Measurements from ENCODE around the gene RGMA. TPM values are rescaled to one million over a fixed set of nuclear protein-coding genes. Genes with fewer than 3 reads are reported as not detected.

Gene RGMA
- polyA plus RNA-seq, 4 donors: 1.1 to 15.2 (median 2.1) TPM; not detected in 1

- FAIRE-seq (no peak), DNase-seq (no peak)
- Histone ChIP-seq H3K27me3 (ENCODE audit: control insufficient read depth in 3 of 3, insufficient read depth in 3 of 3, low read length in 3 of 3) (peaks cover 0 to 40% (median 19%) of the 10 kb centered on the region in 3 donors), H3K27ac (ENCODE audit: low read depth in 1 of 3, low read length in 2 of 3) (no peak overlapping the region), H3K9me3 (ENCODE audit: control insufficient read depth in 2 of 2, insufficient read depth in 1 of 2, low read depth in 1 of 2, low read length in 1 of 2) (no peaks in the 10 kb centered on the region), H3K36me3 (ENCODE audit: control insufficient read depth in 3 of 3, insufficient read depth in 2 of 3, low read depth in 1 of 3, low read length in 3 of 3) (peaks cover 0 to 5% (median 0%) of the 10 kb centered on the region in 3 donors), H3K4me3 (ENCODE audit: low read depth in 1 of 3, low read length in 3 of 3) (no peak overlapping the region), H3K4me1 (ENCODE audit: control insufficient read depth in 3 of 3, insufficient read depth in 2 of 3, low read depth in 1 of 3, low read length in 2 of 3) (peaks cover 0 to 4% (median 0%) of the 10 kb centered on the region in 3 donors)
- 95 to 97% (median 96%) methylated on average over 6 of the region's 6 CpGs for WGBS, 3 donors
Observed at GRCh38 chr15:93068581-93069199, 20.3 kb downstream of the RGMA start.

GRCh38 chr15:93067649-93068085 is 21.3 kb downstream of the RGMA start:
- DNase-seq (no peak), FAIRE-seq (no peak)
- Histone ChIP-seq H3K36me3 (ENCODE audit: control insufficient read depth in 3 of 3, insufficient read depth in 2 of 3, low read depth in 1 of 3, low read length in 3 of 3) (peaks cover 0 to 5% (median 0%) of the 10 kb centered on the region in 3 donors), H3K9me3 (ENCODE audit: control insufficient read depth in 2 of 2, insufficient read depth in 1 of 2, low read depth in 1 of 2, low read length in 1 of 2) (no peaks in the 10 kb centered on the region), H3K27me3 (ENCODE audit: control insufficient read depth in 3 of 3, insufficient read depth in 3 of 3, low read length in 3 of 3) (peaks cover 0 to 32% (median 11%) of the 10 kb centered on the region in 3 donors), H3K4me1 (ENCODE audit: control insufficient read depth in 3 of 3, insufficient read depth in 2 of 3, low read depth in 1 of 3, low read length in 2 of 3) (peaks cover 0 to 2% (median 0%) of the 10 kb centered on the region in 3 donors), H3K4me3 (ENCODE audit: low read depth in 1 of 3, low read length in 3 of 3) (no peak overlapping the region), H3K27ac (ENCODE audit: low read depth in 1 of 3, low read length in 2 of 3) (no peak overlapping the region)
- WGBS, 3 donors: 79 to 93% (median 83%) methylated on average over 4 of the region's 4 CpGs

- Histone ChIP-seq H3K27me3 (ENCODE audit: control insufficient read depth in 3 of 3, insufficient read depth in 3 of 3, low read length in 3 of 3) (peaks cover 0 to 26% (median 9%) of the 10 kb centered on the region in 3 donors), H3K36me3 (ENCODE audit: control insufficient read depth in 3 of 3, insufficient read depth in 2 of 3, low read depth in 1 of 3, low read length in 3 of 3) (peaks cover 0 to 5% (median 0%) of the 10 kb centered on the region in 3 donors), H3K4me3 (ENCODE audit: low read depth in 1 of 3, low read length in 3 of 3) (no peak overlapping the region), H3K9me3 (ENCODE audit: control insufficient read depth in 2 of 2, insufficient read depth in 1 of 2, low read depth in 1 of 2, low read length in 1 of 2) (no peaks in the 10 kb centered on the region), H3K4me1 (ENCODE audit: control insufficient read depth in 3 of 3, insufficient read depth in 2 of 3, low read depth in 1 of 3, low read length in 2 of 3) (no peaks in the 10 kb centered on the region), H3K27ac (ENCODE audit: low read depth in 1 of 3, low read length in 2 of 3) (no peak overlapping the region)
- WGBS, 3 donors: 47 to 63% (median 52%) methylated on average over 7 of the region's 7 CpGs
- no peak for FAIRE-seq
- no peak for DNase-seq
Observed at GRCh38 chr15:93066834-93067648, 22.0 kb downstream of the RGMA start.

GRCh38 chr15:93066224-93066681 is 22.8 kb downstream of the RGMA start:
- no peak overlapping the region for H3K4me3 ChIP-seq (ENCODE audit: low read depth in 1 of 3, low read length in 3 of 3)
- H3K27ac ChIP-seq (ENCODE audit: low read depth in 1 of 3, low read length in 2 of 3): no peak overlapping the region
- H3K27me3 ChIP-seq (ENCODE audit: control insufficient read depth in 3 of 3, insufficient read depth in 3 of 3, low read length in 3 of 3): peaks cover 0 to 18% (median 4%) of the 10 kb centered on the region in 3 donors
- 92 to 94% (median 93%) methylated on average over 31 to 38 of the region's 38 CpGs for WGBS, 3 donors
- peaks cover 0 to 2% (median 0%) of the 10 kb centered on the region in 3 donors for H3K4me1 ChIP-seq (ENCODE audit: control insufficient read depth in 3 of 3, insufficient read depth in 2 of 3, low read depth in 1 of 3, low read length in 2 of 3)
- DNase-seq: no peak
- no peaks in the 10 kb centered on the region for H3K9me3 ChIP-seq (ENCODE audit: control insufficient read depth in 2 of 2, insufficient read depth in 1 of 2, low read depth in 1 of 2, low read length in 1 of 2)
- peaks cover 0 to 5% (median 0%) of the 10 kb centered on the region in 3 donors for H3K36me3 ChIP-seq (ENCODE audit: control insufficient read depth in 3 of 3, insufficient read depth in 2 of 3, low read depth in 1 of 3, low read length in 3 of 3)
- FAIRE-seq: no peak

- FAIRE-seq: no peak
- peaks cover 0 to 7% (median 2%) of the 10 kb centered on the region in 3 donors for H3K4me1 ChIP-seq (ENCODE audit: control insufficient read depth in 3 of 3, insufficient read depth in 2 of 3, low read depth in 1 of 3, low read length in 2 of 3)
Observed at GRCh38 chr15:93065641-93066045, 23.4 kb downstream of the RGMA start.

GRCh38 chr15:93063796-93064690 is 25.0 kb downstream of the RGMA start:
- Histone ChIP-seq H3K27me3 (ENCODE audit: control insufficient read depth in 3 of 3, insufficient read depth in 3 of 3, low read length in 3 of 3) (peaks cover 0 to 7% (median 0%) of the 10 kb centered on the region in 3 donors), H3K36me3 (ENCODE audit: control insufficient read depth in 3 of 3, insufficient read depth in 2 of 3, low read depth in 1 of 3, low read length in 3 of 3) (peaks cover 0 to 5% (median 0%) of the 10 kb centered on the region in 3 donors), H3K9me3 (ENCODE audit: control insufficient read depth in 2 of 2, insufficient read depth in 1 of 2, low read depth in 1 of 2, low read length in 1 of 2) (no peaks in the 10 kb centered on the region), H3K4me1 (ENCODE audit: control insufficient read depth in 3 of 3, insufficient read depth in 2 of 3, low read depth in 1 of 3, low read length in 2 of 3) (peaks cover 0 to 7% (median 2%) of the 10 kb centered on the region in 3 donors), H3K27ac (ENCODE audit: low read depth in 1 of 3, low read length in 2 of 3) (no peak overlapping the region), H3K4me3 (ENCODE audit: low read depth in 1 of 3, low read length in 3 of 3) (no peak overlapping the region)
- DNase-seq (no peak), FAIRE-seq (no peak)
- 59 to 68% (median 60%) methylated on average over 23 of the region's 23 CpGs for WGBS, 3 donors

More at GRCh38 chr15:93065641-93066045, 23.4 kb downstream of the RGMA start:
- H3K27ac ChIP-seq (ENCODE audit: low read depth in 1 of 3, low read length in 2 of 3): no peak overlapping the region
- no peaks in the 10 kb centered on the region for H3K9me3 ChIP-seq (ENCODE audit: control insufficient read depth in 2 of 2, insufficient read depth in 1 of 2, low read depth in 1 of 2, low read length in 1 of 2)
- H3K36me3 ChIP-seq (ENCODE audit: control insufficient read depth in 3 of 3, insufficient read depth in 2 of 3, low read depth in 1 of 3, low read length in 3 of 3): peaks cover 0 to 5% (median 0%) of the 10 kb centered on the region in 3 donors
- H3K4me3 ChIP-seq (ENCODE audit: low read depth in 1 of 3, low read length in 3 of 3): no peak overlapping the region
- DNase-seq: no peak
- H3K27me3 ChIP-seq (ENCODE audit: control insufficient read depth in 3 of 3, insufficient read depth in 3 of 3, low read length in 3 of 3): peaks cover 0 to 12% (median 3%) of the 10 kb centered on the region in 3 donors
- 90 to 96% (median 91%) methylated on average over 23 of the region's 23 CpGs for WGBS, 3 donors

- Histone ChIP-seq H3K36me3 (ENCODE audit: control insufficient read depth in 3 of 3, insufficient read depth in 2 of 3, low read depth in 1 of 3, low read length in 3 of 3) (peaks cover 0 to 5% (median 0%) of the 10 kb centered on the region in 3 donors), H3K9me3 (ENCODE audit: control insufficient read depth in 2 of 2, insufficient read depth in 1 of 2, low read depth in 1 of 2, low read length in 1 of 2) (no peaks in the 10 kb centered on the region), H3K27me3 (ENCODE audit: control insufficient read depth in 3 of 3, insufficient read depth in 3 of 3, low read length in 3 of 3) (peaks cover 0 to 7% (median 0%) of the 10 kb centered on the region in 3 donors), H3K4me1 (ENCODE audit: control insufficient read depth in 3 of 3, insufficient read depth in 2 of 3, low read depth in 1 of 3, low read length in 2 of 3) (peaks cover 0 to 7% (median 2%) of the 10 kb centered on the region in 3 donors), H3K4me3 (ENCODE audit: low read depth in 1 of 3, low read length in 3 of 3) (no peak overlapping the region), H3K27ac (ENCODE audit: low read depth in 1 of 3, low read length in 2 of 3) (no peak overlapping the region)
- DNase-seq (peak in 1 of 2 donors; percentile 12), FAIRE-seq (no peak)
- WGBS, 3 donors: 13 to 48% (median 35%) methylated on average over 6 to 8 of the region's 8 CpGs
Observed at GRCh38 chr15:93063262-93063671, 25.7 kb downstream of the RGMA start.
